GM19043 (cell line): ENCODE data around the gene AIP.
A peak's percentile ranks its signal among the peaks of the same experiment; 100 is the strongest.

Experiments
- ATAC-seq: cut with Tn5 transposase; IDR thresholded peaks from one replicate; pipeline ENCODE4 v1.9.1; 2021; ENCODE audit warnings: low read depth; ENCODE audit not compliant: unreplicated experiment

Gene AIP

DNA sequence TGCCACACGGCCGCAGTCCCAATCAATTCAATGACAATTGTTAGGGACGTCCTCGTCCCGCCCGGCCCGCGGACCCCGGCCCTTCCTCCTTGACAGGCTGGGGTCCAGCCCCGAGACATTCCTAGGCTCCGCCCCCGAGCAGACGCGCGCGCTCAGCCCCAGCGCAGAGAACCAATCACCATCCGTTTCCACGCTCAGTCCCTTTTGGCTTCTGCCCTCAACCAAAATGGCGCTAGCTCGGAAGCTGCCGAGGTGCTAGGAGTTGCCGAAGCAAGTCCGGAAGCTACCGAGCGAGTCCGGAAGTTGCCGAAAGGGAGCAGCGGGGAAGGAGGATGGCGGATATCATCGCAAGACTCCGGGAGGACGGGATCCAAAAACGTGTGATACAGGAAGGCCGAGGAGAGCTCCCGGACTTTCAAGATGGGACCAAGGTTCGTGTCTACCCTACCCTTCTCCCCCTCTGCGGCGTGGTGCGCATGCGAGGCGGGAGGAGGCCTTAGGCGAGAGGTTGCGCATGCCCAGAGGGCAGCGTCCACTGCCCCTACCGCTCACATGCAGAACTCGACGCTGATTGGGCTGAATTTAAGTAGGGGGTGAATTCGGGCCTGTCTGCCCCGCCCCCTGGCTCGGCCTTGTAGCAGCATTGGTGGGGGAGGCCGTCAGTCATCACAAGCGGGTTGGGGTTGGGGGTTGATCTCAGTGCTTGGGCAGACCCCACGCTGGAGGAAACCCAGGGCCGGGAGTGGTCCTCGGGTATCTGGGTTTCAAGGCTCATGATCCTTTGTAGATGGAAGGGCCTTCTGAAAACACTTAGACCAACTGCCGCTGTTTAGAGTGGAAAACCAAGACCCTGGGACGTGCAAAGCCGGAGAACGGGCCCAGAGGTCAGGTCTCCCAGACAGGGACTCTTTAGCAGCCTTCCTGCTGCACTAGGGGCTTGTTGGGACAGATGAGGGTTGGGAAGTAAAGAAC, at the start of gene AIP:
Gene AIP, plus strand, starts transcription at position 200 of the 972 bp plus-strand sequence. Its CDS starts 133 bp downstream, at position 333.
- peak; percentile 44 for ATAC-seq

DNA sequence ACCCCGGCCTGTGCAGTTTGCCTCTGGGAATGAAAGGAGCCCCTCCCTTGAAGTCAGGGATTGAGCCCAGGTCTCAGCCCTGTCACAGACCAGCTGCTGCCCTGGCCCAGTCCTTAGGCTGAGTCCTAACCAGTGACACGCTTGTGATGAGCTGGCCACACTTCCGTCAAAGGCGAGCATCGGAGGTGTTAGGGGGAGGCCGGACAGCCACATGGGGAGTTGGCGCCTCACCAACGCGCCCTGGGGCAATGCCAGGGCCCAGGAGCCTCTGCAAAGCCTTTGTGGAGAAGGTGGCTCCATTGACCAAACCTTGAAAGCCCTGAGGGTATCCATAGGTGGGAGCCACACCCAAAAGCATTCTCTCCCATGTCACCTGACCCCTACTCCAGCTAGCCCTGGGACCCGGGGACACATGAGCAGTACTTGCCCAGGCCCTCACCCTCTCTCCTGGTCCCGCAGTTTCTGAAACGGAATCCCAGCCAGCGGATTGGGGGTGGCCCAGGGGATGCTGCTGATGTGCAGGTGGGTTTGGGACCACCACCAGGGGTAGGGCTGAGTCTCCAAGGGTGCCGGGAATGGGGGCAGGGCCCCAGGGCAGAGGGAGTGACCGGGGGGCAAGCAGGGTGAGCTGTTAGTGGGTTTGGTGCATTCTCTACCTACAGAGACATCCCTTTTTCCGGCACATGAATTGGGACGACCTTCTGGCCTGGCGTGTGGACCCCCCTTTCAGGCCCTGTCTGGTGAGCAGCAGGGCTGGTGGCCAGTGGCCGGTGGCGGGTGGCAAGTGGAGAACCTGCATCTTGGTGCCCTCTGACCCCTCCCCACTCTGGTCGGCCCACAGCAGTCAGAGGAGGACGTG, 49.1 kb upstream of the AIP start:
- ATAC-seq = no peak

DNA sequence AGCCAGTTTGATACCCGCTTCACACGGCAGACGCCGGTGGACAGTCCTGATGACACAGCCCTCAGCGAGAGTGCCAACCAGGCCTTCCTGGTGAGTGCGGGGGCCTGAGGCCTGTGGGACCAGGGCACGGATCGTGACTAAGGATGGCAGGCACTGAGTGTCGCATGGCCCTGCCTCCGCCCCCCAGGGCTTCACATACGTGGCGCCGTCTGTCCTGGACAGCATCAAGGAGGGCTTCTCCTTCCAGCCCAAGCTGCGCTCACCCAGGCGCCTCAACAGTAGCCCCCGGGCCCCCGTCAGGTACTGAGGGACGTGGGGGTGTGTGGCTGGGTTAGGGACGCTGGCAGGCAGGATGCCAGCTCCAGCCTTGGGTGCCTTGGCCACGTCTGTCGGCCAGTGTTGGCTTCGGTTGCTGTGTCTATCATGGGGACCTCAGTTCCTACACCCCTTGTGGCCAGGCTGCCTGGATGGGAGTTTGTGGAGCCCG, 48.4 kb upstream of the AIP start:
- ATAC-seq = no peak

DNA sequence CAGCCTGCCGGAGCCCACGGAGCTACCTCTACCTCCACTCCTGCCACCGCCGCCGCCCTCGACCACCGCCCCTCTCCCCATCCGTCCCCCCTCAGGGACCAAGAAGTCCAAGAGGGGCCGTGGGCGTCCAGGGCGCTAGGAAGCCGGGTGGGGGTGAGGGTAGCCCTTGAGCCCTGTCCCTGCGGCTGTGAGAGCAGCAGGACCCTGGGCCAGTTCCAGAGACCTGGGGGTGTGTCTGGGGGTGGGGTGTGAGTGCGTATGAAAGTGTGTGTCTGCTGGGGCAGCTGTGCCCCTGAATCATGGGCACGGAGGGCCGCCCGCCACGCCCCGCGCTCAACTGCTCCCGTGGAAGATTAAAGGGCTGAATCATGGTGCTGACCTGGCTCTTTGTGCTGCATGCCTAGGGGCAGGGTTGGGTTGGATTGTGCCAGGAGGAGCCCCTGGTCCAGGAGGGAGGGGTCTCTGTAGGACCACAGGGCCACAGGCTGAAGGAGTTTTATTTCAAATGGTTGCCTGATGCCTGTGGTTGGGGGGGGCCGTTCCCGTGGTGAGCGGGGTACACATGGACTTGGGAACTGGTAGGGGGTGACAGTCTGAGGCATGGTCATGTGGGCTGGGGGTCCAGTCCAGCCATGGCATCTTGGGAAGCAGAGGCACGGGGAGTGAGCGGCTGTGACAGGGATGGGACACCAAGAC, 47.6 kb upstream of the AIP start:
- ATAC-seq = no peak

DNA sequence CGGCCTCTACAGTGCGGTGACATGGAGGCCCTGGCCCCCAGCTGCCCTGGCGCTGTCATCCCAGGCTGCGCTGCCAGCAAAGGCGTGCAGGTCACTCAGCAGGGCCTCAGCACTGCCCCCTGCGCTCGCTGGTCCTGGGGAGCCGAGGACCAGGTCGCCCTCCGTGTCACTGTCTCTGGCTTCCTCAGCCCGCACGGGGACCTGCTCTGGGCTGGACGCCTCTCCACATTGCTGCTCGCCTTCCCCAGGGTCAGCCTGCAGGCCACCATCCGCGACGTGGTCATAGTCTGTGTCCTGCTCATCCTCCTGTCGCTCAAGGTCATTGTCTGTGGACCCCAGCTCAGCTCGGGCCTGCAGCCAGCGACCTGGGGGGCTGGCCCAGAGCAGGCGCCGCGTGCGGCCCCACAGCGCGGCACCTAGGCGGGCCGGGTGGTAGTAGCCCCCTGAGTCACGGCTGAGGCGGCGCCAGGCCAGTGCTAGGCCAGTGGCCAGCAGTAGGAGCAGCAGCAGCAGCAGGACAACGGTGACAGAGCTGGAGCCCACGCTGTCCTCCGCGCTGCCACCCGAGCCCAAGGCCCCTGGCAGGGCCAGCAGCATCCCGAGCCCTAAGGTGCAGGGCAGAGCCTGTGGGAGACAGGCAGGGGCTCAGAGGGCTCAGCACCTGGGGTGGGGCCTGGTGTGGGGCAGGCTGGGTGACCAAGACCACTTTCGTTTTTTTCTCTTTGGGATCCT, 46.9 kb upstream of the AIP start:
- no peak for ATAC-seq

DNA sequence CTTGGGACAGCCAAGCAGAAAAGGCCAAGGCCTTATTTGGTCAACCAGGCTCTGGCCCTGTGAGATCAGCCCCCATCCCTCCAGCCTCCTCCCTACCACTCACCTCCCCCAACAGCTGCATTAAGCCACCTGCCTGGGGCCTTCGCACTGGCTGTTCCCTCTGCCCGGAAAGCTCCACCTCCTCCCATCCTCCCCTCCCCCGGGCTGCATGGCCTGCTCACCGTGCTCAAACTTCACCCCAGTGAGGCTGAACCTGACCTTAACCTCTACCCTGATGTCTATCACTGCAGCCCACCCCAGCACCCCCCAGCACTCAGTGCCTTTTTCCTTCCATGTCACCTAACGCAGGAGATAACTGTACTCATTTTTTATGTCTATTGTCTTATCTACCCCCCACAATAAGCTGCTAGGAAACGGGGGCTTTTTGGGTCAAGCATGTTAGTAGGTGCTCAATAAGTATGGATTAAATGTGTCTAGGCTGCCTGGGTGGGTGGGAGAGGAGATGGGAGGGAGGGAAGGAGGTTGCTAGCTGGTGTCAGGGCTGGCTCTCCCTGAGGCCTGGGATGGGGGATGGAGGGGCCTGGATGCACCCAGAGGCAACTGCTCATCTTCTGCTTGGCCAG, 46.3 kb upstream of the AIP start:
- ATAC-seq = peak; percentile 42

DNA sequence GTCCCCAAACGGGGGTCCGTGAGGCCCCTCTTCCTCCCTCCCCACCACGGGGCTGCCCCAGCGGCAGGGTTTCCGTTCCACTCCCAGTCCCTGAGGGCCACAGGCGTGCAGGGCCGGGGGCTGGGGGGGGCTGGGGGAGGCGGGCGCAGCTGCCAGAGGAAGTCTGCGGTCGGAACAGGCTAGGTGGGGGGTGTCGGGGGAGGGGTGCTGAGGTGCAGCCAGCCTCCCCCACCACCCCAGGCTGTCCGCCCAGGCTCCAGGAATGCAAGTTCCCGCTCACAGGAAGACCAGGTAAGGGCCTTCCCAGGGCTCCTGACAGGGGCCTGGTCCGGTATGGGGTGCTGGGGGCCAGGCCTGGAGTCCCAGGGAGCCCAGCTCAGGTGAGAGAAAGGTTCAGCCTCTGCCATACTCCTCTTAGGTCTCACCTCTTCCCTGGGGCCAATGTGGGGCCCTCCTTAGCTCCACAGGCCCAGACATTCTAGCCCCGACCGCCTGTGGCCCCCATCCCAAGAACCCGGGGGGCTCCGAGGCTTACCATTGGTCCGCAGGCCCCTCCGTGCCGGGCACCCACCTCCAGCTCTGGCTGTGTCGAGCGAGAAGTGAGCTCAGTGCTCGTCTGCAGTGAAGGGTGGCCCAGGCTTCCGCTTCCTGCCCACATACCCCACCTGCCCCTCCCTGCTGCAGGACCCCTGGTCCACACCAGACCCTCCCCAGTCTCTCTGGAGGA, 45.6 kb upstream of the AIP start, which contains the start of gene PTPRCAP:
Gene PTPRCAP, minus strand, starts transcription at position 601 of the 727 bp plus-strand sequence. Its CDS starts 63 bp downstream, at position 538.
- ATAC-seq = no peak

DNA sequence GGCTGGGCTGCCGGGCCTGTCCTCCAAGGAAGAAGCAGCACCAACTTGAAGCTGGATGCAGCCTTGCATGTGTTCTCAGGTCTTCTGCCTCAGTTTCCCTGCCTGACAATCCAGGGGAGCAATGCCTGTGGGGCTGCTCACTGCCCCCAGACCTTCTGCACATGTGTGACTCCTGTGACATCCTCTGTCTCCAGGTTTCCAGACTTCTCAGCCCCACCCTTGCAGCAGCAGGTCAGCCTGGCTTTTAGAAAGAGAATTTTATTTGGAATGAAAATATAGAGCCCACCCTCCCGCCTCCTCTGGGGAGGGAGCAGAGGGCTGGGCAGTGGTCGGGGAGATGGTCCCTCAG, 45.0 kb upstream of the AIP start:
- no peak for ATAC-seq

DNA sequence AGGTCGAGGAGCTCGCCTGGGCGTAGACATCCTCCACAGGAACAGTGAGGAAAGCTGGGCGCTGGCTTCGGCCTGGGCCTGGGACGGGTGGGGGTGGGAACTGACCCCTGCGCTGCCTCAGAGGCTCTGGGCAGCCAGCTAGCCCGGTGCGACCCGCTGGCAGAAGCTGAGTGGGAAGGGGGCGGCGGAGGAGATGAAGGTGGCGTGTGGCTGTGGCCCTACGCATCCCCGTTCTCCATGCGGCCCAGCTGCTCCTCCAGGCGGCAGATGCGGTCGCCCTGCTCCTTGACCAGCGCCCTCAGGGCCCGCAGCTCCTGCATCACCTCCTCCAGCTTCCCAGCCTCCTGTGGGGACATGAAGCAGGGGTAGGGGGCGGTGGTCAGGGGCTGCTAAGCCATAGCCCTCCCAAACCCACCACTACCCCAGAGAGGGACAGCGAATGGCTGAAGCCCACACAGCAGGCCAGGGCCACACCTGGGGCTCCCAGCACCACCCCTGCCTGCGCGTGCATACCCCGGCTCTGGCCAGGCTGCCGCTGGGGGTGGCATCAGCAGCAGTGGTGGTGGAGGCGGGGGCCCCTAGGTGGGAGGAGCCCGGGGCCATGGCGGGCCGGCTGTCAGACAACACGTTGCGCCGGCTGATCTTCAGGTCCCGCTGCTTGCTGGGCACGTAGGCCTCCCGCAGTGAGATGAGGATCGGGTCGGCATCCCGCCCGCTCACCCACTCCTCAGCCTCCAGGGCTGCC, 44.5 kb upstream of the AIP start:
- ATAC-seq = no peak

DNA sequence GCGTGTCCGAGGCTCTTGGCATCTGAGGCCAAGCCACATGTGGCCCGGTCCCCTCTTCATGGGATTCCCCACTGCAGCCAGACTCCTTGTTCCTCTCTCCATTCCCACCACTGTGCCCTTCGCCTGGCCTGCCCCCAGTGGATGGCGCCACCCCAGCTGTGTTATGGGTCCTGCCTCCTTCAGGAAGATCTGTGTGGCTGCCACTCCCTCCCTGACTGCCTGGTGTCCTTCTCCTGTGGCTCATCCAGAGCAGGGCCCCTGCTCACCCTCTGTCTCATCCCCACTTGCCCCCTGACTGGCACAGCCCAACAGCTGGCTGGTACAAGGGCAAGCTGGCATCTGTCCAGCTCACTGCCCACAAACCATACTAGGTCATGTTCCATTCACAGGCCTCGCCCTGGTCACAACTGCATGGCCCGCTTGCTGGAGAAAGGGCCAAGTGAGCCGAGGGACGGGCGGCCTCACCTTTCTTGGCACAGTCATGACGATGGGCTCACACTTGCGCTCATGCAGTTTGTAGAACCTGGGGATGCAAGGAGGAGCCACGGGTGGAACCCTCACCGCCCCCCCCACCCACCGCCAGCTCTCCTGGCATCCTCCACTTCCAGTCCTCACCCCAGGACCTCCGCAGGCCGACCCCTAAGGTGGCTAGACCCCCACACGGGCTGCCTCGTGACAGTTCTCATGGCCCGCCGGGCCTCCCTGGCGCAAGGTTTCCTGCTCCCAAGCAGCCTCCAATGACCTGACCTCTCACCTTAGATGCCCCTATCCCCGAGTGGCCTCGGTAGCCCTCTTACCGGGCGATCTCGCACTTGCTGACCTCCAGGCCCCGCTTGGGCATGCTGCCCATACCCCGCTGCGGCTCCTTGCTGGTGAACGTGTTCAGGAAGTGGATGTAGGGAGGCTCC, 43.3 kb upstream of the AIP start:
- ATAC-seq = no peak

DNA sequence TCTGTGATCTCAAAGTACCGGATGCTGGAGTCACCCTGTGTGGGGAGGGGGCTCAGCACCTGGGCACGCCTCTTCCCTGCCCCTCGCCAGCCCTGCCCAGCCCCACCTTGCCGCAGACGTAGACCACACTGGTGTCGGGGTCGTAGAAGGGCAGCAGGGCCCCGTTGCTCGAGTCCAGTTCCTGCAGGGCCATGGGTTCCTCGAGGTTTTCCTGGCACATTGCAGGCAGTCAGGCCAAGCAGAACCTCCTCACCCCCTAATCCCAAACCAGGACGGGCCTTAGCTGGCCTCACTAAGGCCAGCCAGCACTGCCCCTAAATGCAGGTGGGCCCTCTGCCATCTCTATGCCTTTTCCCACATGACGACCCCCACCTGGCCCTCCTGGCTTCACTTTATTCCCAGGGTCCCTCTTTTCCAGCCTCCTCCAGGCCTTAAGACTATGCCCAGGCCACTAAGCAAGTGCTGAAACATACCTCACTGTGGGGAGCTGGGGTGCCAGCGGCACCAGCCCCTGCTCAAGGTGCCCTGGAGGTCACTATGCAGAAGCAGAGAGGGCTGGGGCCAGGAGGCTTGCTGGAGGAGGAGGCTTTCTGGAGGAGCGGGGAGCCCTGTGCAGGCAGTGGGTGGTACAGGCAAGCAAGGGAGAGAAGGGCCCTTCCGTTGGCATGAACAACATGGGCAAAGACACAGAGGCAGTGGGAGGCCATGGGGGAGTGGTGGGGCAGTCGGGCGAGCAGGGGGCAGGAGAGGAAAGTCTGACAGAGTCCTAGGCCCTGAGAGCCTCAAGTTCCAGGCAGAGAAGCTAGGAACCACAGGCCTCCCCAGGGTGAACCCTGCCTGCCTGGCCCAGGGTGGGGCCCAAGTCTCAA, 42.4 kb upstream of the AIP start:
- no peak for ATAC-seq

DNA sequence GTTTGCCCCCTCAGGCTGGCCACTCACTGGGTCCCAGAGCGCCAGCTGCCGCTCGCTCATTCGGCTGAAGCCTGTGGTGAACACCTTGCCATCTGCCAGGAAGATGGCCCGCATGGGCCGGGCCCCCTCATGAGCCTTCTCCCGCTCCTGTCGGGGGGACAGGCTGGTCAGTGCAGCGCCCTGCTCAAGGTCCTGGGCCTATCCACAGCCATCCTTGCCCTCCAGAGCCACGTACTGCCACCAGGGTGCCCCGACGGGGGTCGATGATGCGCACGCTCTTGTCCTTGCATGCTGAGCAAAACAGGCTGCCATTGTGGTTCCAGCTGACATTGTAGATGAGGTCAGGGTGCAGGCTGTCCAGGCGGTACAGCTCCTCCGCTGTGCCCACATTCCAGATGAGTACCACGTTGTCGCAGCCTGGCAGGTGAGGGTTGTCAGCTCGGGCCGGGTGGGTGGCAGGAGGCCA, 41.7 kb upstream of the AIP start:
- no peak for ATAC-seq

DNA sequence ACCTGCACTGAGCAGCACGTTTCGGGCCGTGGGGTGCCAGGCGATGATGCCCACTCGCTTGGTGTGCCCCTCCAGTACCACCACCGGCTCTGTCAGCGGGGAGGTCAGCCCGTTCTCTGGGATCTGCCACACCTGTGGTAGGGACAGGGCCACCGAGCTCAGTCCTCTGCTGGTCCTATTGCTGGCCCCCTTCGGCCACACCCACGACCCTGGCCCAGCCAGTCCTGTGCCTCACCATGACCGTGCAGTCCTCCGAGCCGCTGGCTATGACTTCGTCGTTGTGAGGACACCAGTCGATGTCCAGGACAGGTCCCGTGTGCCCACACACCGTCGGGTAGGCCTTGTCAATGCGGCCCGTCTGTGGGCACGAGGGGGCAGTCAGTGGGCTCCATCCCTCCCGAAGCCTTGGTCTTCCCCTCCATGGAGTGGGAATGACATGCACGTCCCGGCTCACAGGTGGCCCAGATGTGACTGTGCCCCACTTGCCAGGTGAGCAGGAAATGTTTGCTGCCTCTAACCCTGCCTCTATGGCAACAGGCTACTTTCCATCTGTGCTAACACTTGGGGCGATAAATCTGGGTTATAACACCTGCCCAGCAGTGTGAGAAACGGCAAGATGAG, 41.0 kb upstream of the AIP start:
- no peak for ATAC-seq

DNA sequence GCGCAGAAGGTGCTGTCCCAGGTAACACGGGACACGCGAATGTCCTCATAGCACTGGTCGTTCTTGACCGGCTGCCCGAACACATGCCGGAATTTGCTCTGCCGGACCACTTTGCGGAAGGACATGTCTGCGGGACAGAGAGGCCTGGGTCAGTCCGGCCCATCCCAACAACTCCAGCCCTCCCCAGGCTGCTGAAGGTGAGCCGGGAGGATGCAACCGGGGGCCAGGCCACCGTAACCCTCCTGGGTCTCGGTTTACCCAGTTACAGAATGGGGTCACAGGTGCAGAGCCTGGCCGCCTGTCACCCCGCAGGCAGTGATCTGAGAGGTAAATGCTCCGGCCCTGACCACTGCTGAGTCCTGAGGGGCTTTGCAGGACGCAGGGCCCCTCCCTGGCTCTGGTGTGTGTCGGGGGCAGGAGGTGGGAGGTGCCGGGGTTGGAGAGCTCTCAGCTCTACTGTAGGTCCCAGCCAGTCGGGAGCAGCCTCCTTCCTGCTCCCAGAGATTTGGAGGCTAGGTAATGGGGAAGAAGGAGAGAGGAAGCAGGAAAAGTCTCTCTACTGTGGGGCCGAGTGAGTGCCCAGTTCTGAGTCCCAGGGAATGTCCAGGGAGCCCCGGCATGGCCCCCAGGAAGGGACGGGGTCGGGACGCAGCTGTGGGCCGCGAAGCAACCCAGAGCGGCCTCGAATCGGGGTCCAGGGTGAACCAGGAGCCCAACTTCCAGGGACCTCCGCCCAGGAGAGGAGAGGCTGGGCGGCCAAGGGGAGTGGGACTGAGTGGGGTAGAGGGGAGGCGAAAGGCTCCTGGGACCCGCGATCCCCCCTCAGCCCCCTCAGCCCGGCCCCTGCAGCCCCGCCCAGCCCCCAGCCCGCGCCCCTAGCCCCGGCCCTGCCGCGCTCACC, 40.1 kb upstream of the AIP start:
- ATAC-seq = no peak

DNA sequence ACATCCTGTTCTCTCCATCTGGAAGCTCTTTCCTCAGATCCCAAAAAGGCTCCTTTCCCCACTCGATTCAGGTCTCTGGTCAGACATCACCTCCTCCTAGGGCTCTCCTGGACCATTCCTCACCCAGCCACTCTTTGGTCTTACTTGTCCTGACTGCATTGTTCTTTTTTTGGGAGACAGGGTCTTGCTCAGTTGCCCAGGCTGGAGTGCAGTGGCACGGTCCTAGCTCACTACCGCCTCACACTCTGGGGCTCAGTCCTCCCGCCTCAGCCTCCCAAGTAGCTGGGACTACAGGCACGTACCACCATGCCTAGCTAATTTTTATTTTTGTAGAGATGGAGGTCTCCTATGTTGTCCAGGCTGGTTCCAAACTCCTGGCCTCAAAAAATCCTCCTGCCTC, 37.3 kb upstream of the AIP start:
- ATAC-seq = no peak
